ENCODE data around the gene SLC37A1. TPM values are rescaled to one million over a fixed set of nuclear protein-coding genes. Genes with fewer than 3 reads are reported as not detected.
A peak's percentile ranks its signal among the peaks of the same experiment; 100 is the strongest.

Gene SLC37A1
- total RNA-seq, 1 experiment from 2014 or later: 37.7 TPM

- no peak overlapping the region for H3K4me2 ChIP-seq (ENCODE audit: insufficient read depth, insufficient read length, low read length)
- H3K9me3 ChIP-seq (ENCODE audit: control insufficient read depth, low read depth, low read length): no peaks in the 10 kb centered on the region
- no peak overlapping the region for H3K18ac ChIP-seq (ENCODE audit: insufficient read length, low read depth, low read length)
- no peaks in the 10 kb centered on the region; the same call in 1 of the 2 replicates for H3K4me1 ChIP-seq (ENCODE audit: insufficient read depth, low read length)
- no peak overlapping the region for H3K27ac ChIP-seq (ENCODE audit: insufficient read length, low read depth, low read length)
- H3K23ac ChIP-seq (ENCODE audit: insufficient read length, low read depth, low read length): no peak overlapping the region
- no peak overlapping the region for H2AFZ ChIP-seq (ENCODE audit: low read length)
- H3K79me2 ChIP-seq (ENCODE audit: insufficient read depth, low read length): no peaks in the 10 kb centered on the region
- H3T11ph ChIP-seq (ENCODE audit: low read length): no peak overlapping the region
- H3K27ac Mint-ChIP-seq: peak overlapping the region in 2 of 3 experiments; percentile 45 to 86; a peak in 5 of 7 replicates
- H2BK120ac ChIP-seq (ENCODE audit: low read depth, low read length, poor library complexity, severe bottlenecking): no peak overlapping the region
- H3K14ac ChIP-seq (ENCODE audit: insufficient read depth, low read length): no peak overlapping the region
- DNase-seq: no peak
- H3K4ac ChIP-seq (ENCODE audit: low read depth, low read length): no peak overlapping the region
- TF ChIP-seq, protein P1, sequence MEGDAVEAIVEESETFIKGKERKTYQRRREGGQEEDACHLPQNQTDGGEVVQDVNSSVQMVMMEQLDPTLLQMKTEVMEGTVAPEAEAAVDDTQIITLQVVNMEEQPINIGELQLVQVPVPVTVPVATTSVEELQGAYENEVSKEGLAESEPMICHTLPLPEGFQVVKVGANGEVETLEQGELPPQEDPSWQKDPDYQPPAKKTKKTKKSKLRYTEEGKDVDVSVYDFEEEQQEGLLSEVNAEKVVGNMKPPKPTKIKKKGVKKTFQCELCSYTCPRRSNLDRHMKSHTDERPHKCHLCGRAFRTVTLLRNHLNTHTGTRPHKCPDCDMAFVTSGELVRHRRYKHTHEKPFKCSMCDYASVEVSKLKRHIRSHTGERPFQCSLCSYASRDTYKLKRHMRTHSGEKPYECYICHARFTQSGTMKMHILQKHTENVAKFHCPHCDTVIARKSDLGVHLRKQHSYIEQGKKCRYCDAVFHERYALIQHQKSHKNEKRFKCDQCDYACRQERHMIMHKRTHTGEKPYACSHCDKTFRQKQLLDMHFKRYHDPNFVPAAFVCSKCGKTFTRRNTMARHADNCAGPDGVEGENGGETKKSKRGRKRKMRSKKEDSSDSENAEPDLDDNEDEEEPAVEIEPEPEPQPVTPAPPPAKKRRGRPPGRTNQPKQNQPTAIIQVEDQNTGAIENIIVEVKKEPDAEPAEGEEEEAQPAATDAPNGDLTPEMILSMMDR (conservative IDR thresholded peaks at IDR 0.05): no peak
- no peaks in the 10 kb centered on the region for H3K27me3 ChIP-seq (ENCODE audit: insufficient read depth, low read length)
- H2AK5ac ChIP-seq (ENCODE audit: insufficient read length, low read length): no peak overlapping the region
- H3K4me3 Mint-ChIP-seq: no peak overlapping the region
- H3K9me3 Mint-ChIP-seq: peaks cover 11 to 13% of the 10 kb centered on the region in 2 experiments
- H3K27me3 Mint-ChIP-seq (ENCODE audit: low read depth): no peaks in the 10 kb centered on the region
- no peaks in the 10 kb centered on the region for H3K79me1 ChIP-seq (ENCODE audit: insufficient read depth, low read depth, low read length, poor library complexity, severe bottlenecking)
- no peak overlapping the region for H3K9ac ChIP-seq (ENCODE audit: extremely low read depth, insufficient read length, low read length)
- H3K36me3 Mint-ChIP-seq (ENCODE audit: insufficient read depth in 1 of 3, low read depth in 3 of 3): peaks cover 25 to 69% (median 48%) of the 10 kb centered on the region in 3 experiments
- no peak overlapping the region for H3K56ac ChIP-seq (ENCODE audit: insufficient read length, low read depth, low read length)
- WGBS (ENCODE audit: extremely low coverage, insufficient read length, low lambda C conversion rate): no CpG with 5 or more reads among the region's 3 CpGs
- H4K8ac ChIP-seq (replicated peaks; ENCODE audit: insufficient read length, low read depth, low read length): no peak overlapping the region
- no peak overlapping the region for H2BK12ac ChIP-seq (ENCODE audit: insufficient read length, low read depth, low read length)
- H4K91ac ChIP-seq (ENCODE audit: insufficient read length, low read depth, low read length): no peak overlapping the region
- no peaks in the 10 kb centered on the region for H4K20me1 ChIP-seq (ENCODE audit: control insufficient read depth, insufficient read depth, insufficient read length)
- H4K5ac ChIP-seq (ENCODE audit: insufficient read length, low read depth, low read length): no peak overlapping the region
- no peak overlapping the region for H2BK20ac ChIP-seq (ENCODE audit: low read depth, low read length, poor library complexity, severe bottlenecking)
- peaks cover 48 to 51% of the 10 kb centered on the region in 2 experiments for H3K4me1 Mint-ChIP-seq
- H3K23me2 ChIP-seq (ENCODE audit: insufficient read length, low read depth, low read length, poor library complexity, severe bottlenecking): no peaks in the 10 kb centered on the region
- no peak overlapping the region for H2BK15ac ChIP-seq (ENCODE audit: low read depth, low read length)
- no peak overlapping the region for H2BK5ac ChIP-seq (ENCODE audit: insufficient read length, low read length)
These were observed 37.2 kb downstream of the SLC37A1 start for GRCh38 chr21:42550817-42551216.
